HFFc6 (cell line): ENCODE measurements around the gene FATE1. TPM values are rescaled to one million over a fixed set of nuclear protein-coding genes. Genes with fewer than 3 reads are reported as not detected.

Experiments
- DNase-seq: peaks from one replicate; pipeline ENCODE4 v3.0.0-alpha.2; 2018
- H3K27ac Mint-ChIP-seq: 2 replicates; pipeline ENCODE4 v1.8.0; 2020; ENCODE audit warnings: mild to moderate bottlenecking, mixed read lengths
- H3K27me3 Mint-ChIP-seq: 2 replicates; pipeline ENCODE4 v1.8.0; 2021; ENCODE audit warnings: mild to moderate bottlenecking, moderate library complexity, mixed read lengths; ENCODE audit not compliant: insufficient read depth
- H3K36me3 Mint-ChIP-seq: 2 replicates; pipeline ENCODE4 v1.8.0; 2021; ENCODE audit warnings: low read depth, mixed read lengths
- H3K4me1 Mint-ChIP-seq: 2 replicates; pipeline ENCODE4 v1.8.0; 2020; ENCODE audit warnings: low read depth, mixed read lengths
- H3K4me3 Mint-ChIP-seq: 2 replicates; pipeline ENCODE4 v1.8.0; 2020; ENCODE audit warnings: mild to moderate bottlenecking, moderate library complexity, mixed read lengths
- H3K9me3 Mint-ChIP-seq: 2 replicates; pipeline ENCODE4 v1.8.0; 2020; ENCODE audit warnings: mild to moderate bottlenecking, mixed read lengths
- CTCF ChIP-seq: fragments of 200-600 bp; sonication (generic); IDR thresholded peaks from 2 replicates; pipeline ENCODE4 v1.5.0; 2021; ENCODE audit warnings: antibody characterized with exemption, mild to moderate bottlenecking
- total RNA-seq, 6 experiments: library from RNA; stranded (reverse); fragmentation: NEBNext Ultra II Directional; extraction: Animal tissue kit (Norgen Biotek cat#: 25700); gene quantifications; 2 replicates in 1 of 6; 3 replicates in 5 of 6; pipeline ENCODE4 v1.2.3, GENCODE V29; 2021

Gene FATE1
- total RNA-seq, 6 experiments from 2014 or later = not detected

DNA sequence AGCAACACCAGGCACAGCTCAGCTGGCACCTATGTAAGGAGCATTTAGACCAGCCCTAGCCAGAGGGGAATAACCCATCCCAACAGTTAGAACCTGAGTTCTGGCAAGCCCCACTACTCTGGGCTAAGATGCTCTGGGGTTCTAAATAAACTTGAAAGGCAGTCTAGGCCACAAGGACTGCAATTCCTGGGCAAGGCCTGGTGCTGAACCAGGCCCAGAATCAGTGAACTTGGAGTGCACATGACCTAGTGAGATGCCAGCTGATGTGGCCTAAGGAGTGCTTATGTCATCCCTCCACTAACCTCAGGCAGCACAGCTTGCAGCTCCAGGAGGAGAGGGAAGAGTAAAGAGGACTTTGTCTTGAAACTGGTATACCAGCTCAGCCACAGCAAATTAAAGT is 28.2 kb upstream of the FATE1 start:
- H3K4me3 Mint-ChIP-seq = no peak overlapping the region
- no peak for DNase-seq
- no peaks in the 10 kb centered on the region for H3K4me1 Mint-ChIP-seq
- H3K27ac Mint-ChIP-seq = no peak overlapping the region
- H3K9me3 Mint-ChIP-seq = no peaks in the 10 kb centered on the region
- no peaks in the 10 kb centered on the region for H3K36me3 Mint-ChIP-seq
- TF ChIP-seq CTCF = no peak
- H3K27me3 Mint-ChIP-seq = no peaks in the 10 kb centered on the region; the same call in 1 of the 2 replicates

DNA sequence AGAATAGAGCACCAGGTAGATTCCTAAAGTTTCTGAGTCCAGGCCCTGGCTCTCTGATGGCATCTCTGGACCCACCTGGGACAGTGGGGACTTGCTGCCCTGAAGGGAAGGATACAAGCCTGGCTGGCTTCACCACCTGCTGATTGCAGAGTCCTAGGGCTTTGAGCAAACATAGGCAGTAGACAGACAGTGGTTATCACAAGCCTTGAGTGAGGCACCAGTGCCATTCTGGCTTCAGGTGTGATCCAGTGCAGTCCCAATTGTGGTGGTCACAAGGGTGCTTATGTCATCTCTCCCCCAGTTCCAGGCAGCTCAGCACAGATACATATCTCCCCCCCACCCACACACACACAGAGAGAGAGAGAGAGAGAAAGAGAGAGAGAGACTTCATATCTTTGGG is 27.1 kb upstream of the FATE1 start:
- Mint-ChIP-seq H3K4me1 (no peaks in the 10 kb centered on the region), H3K27ac (no peak overlapping the region), H3K4me3 (no peak overlapping the region), H3K36me3 (no peaks in the 10 kb centered on the region), H3K9me3 (no peaks in the 10 kb centered on the region), H3K27me3 (no peaks in the 10 kb centered on the region; the same call in 1 of the 2 replicates)
- TF ChIP-seq CTCF = no peak
- DNase-seq = no peak

DNA sequence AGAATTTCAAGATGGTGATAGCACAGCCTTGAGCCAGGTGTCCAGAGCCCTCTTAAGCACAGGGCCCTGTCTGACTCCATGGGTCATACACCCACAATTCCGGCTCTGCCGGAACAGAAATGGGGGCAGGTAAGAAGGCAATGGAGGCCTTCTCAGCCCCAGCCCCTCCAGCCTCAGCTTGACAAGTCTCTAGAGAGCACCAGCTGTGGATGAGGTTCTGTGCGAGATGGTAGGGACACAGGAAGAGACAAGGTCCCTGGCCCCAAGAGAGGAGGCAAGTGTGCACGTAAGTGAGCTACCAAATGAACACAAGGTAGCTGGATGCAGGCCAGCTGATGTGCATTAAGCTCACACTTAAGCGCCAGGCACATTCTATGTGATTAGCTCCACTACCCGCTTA is 23.0 kb upstream of the FATE1 start:
- TF ChIP-seq CTCF = no peak
- Mint-ChIP-seq H3K4me3 (no peak overlapping the region), H3K36me3 (no peaks in the 10 kb centered on the region)

DNA sequence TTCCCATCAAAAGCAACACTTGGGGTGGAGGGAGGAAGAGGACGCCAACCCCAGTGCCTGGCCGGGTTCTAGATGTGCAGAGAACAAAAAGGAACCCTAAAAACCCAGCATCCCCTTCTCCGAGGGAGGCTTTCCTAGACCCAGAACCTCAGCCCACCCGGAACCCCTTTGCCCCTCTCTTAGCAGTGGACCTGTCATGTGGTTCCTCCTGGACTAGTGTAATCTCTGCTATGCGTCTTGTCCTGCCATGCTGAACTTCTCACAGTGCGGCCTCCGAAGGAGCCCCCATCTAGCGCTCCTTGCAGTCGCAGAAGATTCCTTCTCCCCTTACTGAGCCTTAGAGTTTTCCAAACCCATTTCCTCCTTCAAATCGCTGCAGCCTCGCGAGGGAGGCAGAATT is 21.7 kb upstream of the FATE1 start:
- H3K27me3 Mint-ChIP-seq = peaks cover 2% of the 10 kb centered on the region
- H3K4me1 Mint-ChIP-seq = no peaks in the 10 kb centered on the region
- H3K9me3 Mint-ChIP-seq = peaks cover 5% of the 10 kb centered on the region; the same call in 1 of the 2 replicates
- DNase-seq = no peak
- no peak overlapping the region for H3K4me3 Mint-ChIP-seq
- no peak overlapping the region for H3K27ac Mint-ChIP-seq
- no peak for TF ChIP-seq CTCF
- no peaks in the 10 kb centered on the region for H3K36me3 Mint-ChIP-seq

More for the DNA sequence above, 23.0 kb upstream of the FATE1 start:
- Mint-ChIP-seq H3K9me3 (peaks cover 5% of the 10 kb centered on the region; the same call in 1 of the 2 replicates), H3K27me3 (peaks cover 2% of the 10 kb centered on the region), H3K27ac (no peak overlapping the region), H3K4me1 (no peaks in the 10 kb centered on the region)
- DNase-seq = no peak

DNA sequence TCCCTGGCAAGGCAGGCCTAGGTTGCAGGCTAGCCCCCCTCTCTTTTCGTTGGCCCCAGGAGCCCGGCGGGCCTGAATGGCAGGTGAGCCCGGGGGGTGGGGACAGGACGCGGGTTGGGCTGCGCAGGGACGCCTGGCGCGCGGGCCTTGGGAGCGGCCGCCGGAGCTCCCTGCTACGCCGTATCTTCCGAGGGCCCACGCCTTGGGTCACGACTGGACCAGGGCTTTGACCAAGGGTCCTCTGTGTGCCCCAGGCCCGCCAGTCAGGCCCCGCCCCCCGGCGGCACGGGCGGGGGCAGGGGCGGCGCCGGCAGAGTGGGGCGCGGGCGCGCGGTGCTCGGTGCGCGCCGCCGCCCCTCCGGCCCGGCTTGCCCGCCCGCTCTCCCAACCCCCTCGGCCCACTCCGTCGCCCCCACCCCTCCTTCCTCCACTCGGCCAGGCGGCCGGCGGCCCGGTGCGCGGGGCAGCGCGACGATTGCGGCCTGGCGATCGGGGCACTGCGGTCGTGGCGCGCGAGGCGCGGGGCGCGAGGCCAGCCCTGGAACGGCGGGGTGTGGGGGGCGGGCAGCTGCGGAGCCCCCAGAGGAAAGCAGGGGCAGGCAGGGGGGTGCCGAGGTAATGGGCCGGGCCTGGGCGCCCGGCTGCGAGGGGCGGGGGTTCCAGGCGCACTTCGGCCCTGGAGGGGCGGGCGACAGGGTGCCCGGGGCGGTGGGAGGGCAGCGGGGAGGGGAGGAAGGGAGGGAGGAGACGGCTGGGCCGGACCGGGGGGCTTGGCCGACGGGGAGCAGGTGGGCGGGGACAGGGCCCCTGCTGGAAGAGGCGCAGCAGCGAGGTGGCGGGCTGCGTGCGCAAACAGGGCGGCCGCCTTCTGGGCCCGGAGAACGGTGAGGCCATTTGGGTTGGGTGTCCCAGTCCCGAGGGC is 20.9 kb upstream of the FATE1 start, which contains the start of gene PRRG3:
PRRG3 (plus strand) TSS at position 798 of the 922 bp plus-strand sequence. CDS start 3,357 bp downstream, outside the sequence.
- Mint-ChIP-seq H3K4me1 (no peaks in the 10 kb centered on the region), H3K27me3 (peaks cover 2% of the 10 kb centered on the region), H3K36me3 (no peaks in the 10 kb centered on the region), H3K9me3 (peaks cover 5% of the 10 kb centered on the region; the same call in 1 of the 2 replicates), H3K4me3 (no peak within 1 kb of the TSS), H3K27ac (no peak within 1 kb of the TSS)
- TF ChIP-seq CTCF = no peak
- no peak for DNase-seq
